Measurements from ENCODE around the gene ZBTB3.

The ZBTB3 gene

DNA sequence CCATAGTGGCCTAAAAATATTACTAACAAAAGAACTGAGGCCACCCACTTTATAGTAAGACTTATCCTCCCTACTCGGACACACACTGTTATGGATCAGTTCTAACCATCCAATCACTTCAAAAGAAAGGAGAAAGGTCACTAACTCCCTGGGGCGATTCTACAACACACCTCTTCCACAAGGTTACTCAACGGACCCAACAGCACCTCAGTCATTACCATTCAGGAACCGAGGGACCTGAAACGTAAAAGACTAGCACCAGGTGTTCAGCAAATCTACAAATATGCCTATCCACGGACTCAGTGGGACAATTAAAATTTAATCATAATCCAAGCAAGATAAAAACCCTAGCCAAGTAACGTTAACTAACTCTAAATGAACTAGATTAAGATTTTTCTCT lies 28.3 kb downstream of the ZBTB3 start:
- peaks cover 8 to 60% of the 10 kb centered on the region in 2 experiments; a peak in 2 of 3 replicates for H3K36me3 ChIP-seq (ENCODE audit: control insufficient read depth in 2 of 2, insufficient read depth in 1 of 2, low read length in 2 of 2)
- TF ChIP-seq GLI2 (tag by site-specific recombination; IDR thresholded peaks at IDR 0.05; ENCODE audit: borderline replicate concordance, low read depth) (no peak), ZNF629 (tag by site-specific recombination; IDR thresholded peaks at IDR 0.05) (no peak), ZNF600 (tag by site-specific recombination; IDR thresholded peaks at IDR 0.05) (0 out of 2 replicates have a peak, but pooled peaks have one; percentile 17), ZNF544 (tag by site-specific recombination; IDR thresholded peaks at IDR 0.05) (no peak)
- TF ChIP-seq, protein P1, sequence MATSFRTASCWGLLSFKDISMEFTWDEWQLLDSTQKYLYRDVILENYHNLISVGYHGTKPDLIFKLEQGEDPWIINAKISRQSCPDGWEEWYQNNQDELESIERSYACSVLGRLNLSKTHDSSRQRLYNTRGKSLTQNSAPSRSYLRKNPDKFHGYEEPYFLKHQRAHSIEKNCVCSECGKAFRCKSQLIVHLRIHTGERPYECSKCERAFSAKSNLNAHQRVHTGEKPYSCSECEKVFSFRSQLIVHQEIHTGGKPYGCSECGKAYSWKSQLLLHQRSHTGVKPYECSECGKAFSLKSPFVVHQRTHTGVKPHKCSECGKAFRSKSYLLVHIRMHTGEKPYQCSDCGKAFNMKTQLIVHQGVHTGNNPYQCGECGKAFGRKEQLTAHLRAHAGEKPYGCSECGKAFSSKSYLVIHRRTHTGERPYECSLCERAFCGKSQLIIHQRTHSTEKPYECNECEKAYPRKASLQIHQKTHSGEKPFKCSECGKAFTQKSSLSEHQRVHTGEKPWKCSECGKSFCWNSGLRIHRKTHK (tag by site-specific recombination; IDR thresholded peaks at IDR 0.05), result no peak
- peak overlapping the region; percentile 98 for H3K27ac ChIP-seq (ENCODE audit: extremely low read depth, low read depth, low read length)
- peak overlapping the region; percentile 93 for H3K4me3 ChIP-seq (ENCODE audit: low read depth, low read length)
- POLR2A ChIA-PET, result interaction anchor here (0.5 to 10.0 kb wide), 11 partner anchors 17 to 387 kb away, joined by 3 to 137 read pairs (median 22); partner anchors contain the start of genes BSCL2, C11orf98, CSKMT and GNG3
- CTCF ChIA-PET, result interaction anchor here (0.7 kb wide), 1 partner anchor 28 kb away, joined by 3 read pairs; the partner anchor contains the start of gene ZBTB3
- H3K9me3 ChIP-seq (ENCODE audit: control insufficient read depth, insufficient read depth, low read depth, low read length), result no peaks in the 10 kb centered on the region
- H3K4me1 ChIP-seq (ENCODE audit: control insufficient read depth, insufficient read depth, low read length), result peaks cover 4% of the 10 kb centered on the region; the same call in 1 of the 2 replicates

DNA sequence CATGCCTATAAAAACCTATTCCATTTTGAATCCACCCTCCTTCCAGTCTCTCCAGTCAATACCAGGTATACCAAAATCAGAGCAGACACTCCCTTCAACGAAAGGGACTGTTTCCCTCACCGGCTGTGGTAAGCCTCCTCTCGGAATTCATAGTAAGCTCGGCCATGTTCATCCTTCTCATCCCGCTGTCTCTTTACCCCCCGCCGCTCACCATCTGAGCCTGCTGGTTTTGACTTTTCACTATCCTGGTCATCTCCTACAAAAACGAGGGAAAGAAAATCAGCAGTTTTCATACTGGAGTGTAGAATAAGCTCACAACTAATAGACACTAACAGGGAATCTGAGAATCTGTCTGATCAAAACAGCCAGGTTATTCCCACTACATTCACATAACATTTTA lies 29.8 kb downstream of the ZBTB3 start:
- ChIA-PET POLR2A (interaction anchor here (1.1 to 10.0 kb wide), 7 partner anchors 15 to 133 kb away, joined by 3 to 137 read pairs (median 5); partner anchors contain the start of genes BSCL2, GNG3, POLR2G and TUT1), CTCF (interaction anchor here (0.6 to 1.6 kb wide), 7 partner anchors 18 to 991 kb away, joined by 3 to 6 read pairs (median 4); no protein-coding TSS in a partner anchor)
- Histone ChIP-seq H3K27ac (ENCODE audit: extremely low read depth, low read depth, low read length) (no peak overlapping the region; the same call in 1 of the 2 replicates), H3K9me3 (ENCODE audit: control insufficient read depth, insufficient read depth, low read depth, low read length) (no peaks in the 10 kb centered on the region), H3K4me3 (ENCODE audit: low read depth, low read length) (peak overlapping the region; percentile 93), H3K4me1 (ENCODE audit: control insufficient read depth, insufficient read depth, low read length) (no peaks in the 10 kb centered on the region), H3K36me3 (ENCODE audit: control insufficient read depth in 2 of 2, insufficient read depth in 1 of 2, low read length in 2 of 2) (peaks cover 21 to 70% of the 10 kb centered on the region in 2 experiments; a peak in 2 of 3 replicates)
- TF ChIP-seq PRDM1 (tag by site-specific recombination; IDR thresholded peaks at IDR 0.05) (peak; percentile 38; the same call in 1 of the 2 replicates), ATF2 (tag by site-specific recombination; IDR thresholded peaks at IDR 0.05; ENCODE audit: low read depth) (no peak), ZNF585B (tag by site-specific recombination; IDR thresholded peaks at IDR 0.05) (no peak)

GRCh38 chr11:62721994-62722393 lies 32.0 kb downstream of the ZBTB3 start:
- no peak overlapping the region for H3K27ac ChIP-seq (ENCODE audit: extremely low read depth, low read depth, low read length)
- ChIA-PET POLR2A (no interaction called here), CTCF (interaction anchor here (0.6 kb wide), 1 partner anchor 14 kb away, joined by 4 read pairs; no protein-coding TSS in a partner anchor)
- peaks cover 38 to 90% of the 10 kb centered on the region in 2 experiments for H3K36me3 ChIP-seq (ENCODE audit: control insufficient read depth in 2 of 2, insufficient read depth in 1 of 2, low read length in 2 of 2)
- H3K4me1 ChIP-seq (ENCODE audit: control insufficient read depth, insufficient read depth, low read length), result no peaks in the 10 kb centered on the region
- TF ChIP-seq ZNF2 (tag by site-specific recombination; IDR thresholded peaks at IDR 0.05) (no peak), ZBTB8A (tag by site-specific recombination; IDR thresholded peaks at IDR 0.05) (no peak), ZNF654 (tag by site-specific recombination; IDR thresholded peaks at IDR 0.05; ENCODE audit: low read depth) (no peak), ZNF157 (tag by site-specific recombination; IDR thresholded peaks at IDR 0.05) (peak; percentile 95), ZNF837 (tag by site-specific recombination; IDR thresholded peaks at IDR 0.05) (no peak), ZNF777 (tag by site-specific recombination; IDR thresholded peaks at IDR 0.05; ENCODE audit: borderline replicate concordance) (no peak)
- TF ChIP-seq, protein P2, sequence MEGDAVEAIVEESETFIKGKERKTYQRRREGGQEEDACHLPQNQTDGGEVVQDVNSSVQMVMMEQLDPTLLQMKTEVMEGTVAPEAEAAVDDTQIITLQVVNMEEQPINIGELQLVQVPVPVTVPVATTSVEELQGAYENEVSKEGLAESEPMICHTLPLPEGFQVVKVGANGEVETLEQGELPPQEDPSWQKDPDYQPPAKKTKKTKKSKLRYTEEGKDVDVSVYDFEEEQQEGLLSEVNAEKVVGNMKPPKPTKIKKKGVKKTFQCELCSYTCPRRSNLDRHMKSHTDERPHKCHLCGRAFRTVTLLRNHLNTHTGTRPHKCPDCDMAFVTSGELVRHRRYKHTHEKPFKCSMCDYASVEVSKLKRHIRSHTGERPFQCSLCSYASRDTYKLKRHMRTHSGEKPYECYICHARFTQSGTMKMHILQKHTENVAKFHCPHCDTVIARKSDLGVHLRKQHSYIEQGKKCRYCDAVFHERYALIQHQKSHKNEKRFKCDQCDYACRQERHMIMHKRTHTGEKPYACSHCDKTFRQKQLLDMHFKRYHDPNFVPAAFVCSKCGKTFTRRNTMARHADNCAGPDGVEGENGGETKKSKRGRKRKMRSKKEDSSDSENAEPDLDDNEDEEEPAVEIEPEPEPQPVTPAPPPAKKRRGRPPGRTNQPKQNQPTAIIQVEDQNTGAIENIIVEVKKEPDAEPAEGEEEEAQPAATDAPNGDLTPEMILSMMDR (tag by site-specific recombination; IDR thresholded peaks at IDR 0.05), result 0 out of 2 replicates have a peak, but pooled peaks have one; percentile 8
- H3K4me3 ChIP-seq (ENCODE audit: low read depth, low read length), result no peak overlapping the region
- no peaks in the 10 kb centered on the region for H3K9me3 ChIP-seq (ENCODE audit: control insufficient read depth, insufficient read depth, low read depth, low read length)

Data from HEK293 (cell line).